ENCODE data around the gene NIPBL. TPM values are rescaled to one million over a fixed set of nuclear protein-coding genes. Genes with fewer than 3 reads are reported as not detected.

Gene NIPBL
- total RNA-seq, 1 experiment from 2014 or later, result 61.3 TPM

- Histone ChIP-seq H3K27me3 (ENCODE audit: insufficient read depth, low read length) (no peaks in the 10 kb centered on the region), H3K56ac (ENCODE audit: insufficient read length, low read depth, low read length) (no peak overlapping the region), H2AFZ (ENCODE audit: low read length) (no peak overlapping the region), H3K4me2 (ENCODE audit: insufficient read depth, insufficient read length, low read length) (no peak overlapping the region), H3K79me1 (ENCODE audit: insufficient read depth, low read depth, low read length, poor library complexity, severe bottlenecking) (peaks cover 3% of the 10 kb centered on the region), H2BK20ac (ENCODE audit: low read depth, low read length, poor library complexity, severe bottlenecking) (no peak overlapping the region), H3K4me1 (ENCODE audit: insufficient read depth, low read length) (no peaks in the 10 kb centered on the region), H2BK120ac (ENCODE audit: low read depth, low read length, poor library complexity, severe bottlenecking) (no peak overlapping the region), H3K23me2 (ENCODE audit: insufficient read length, low read depth, low read length, poor library complexity, severe bottlenecking) (no peaks in the 10 kb centered on the region), H4K20me1 (ENCODE audit: control insufficient read depth, insufficient read depth, insufficient read length) (no peaks in the 10 kb centered on the region), H3K9ac (ENCODE audit: extremely low read depth, insufficient read length, low read length) (no peak overlapping the region), H3K4ac (ENCODE audit: low read depth, low read length) (no peak overlapping the region), H3K14ac (ENCODE audit: insufficient read depth, low read length) (no peak overlapping the region), H4K91ac (ENCODE audit: insufficient read length, low read depth, low read length) (no peak overlapping the region), H2BK12ac (ENCODE audit: insufficient read length, low read depth, low read length) (no peak overlapping the region), H3K79me2 (ENCODE audit: insufficient read depth, low read length) (peaks cover 9% of the 10 kb centered on the region; the same call in 1 of the 2 replicates), H3T11ph (ENCODE audit: low read length) (no peak overlapping the region), H4K8ac (replicated peaks; ENCODE audit: insufficient read length, low read depth, low read length) (no peak overlapping the region), H3K27ac (ENCODE audit: insufficient read length, low read depth, low read length) (no peak overlapping the region), H3K18ac (ENCODE audit: insufficient read length, low read depth, low read length) (no peak overlapping the region), H2BK15ac (ENCODE audit: low read depth, low read length) (no peak overlapping the region), H3K23ac (ENCODE audit: insufficient read length, low read depth, low read length) (no peak overlapping the region), H2AK5ac (ENCODE audit: insufficient read length, low read length) (no peak overlapping the region), H3K9me3 (ENCODE audit: control insufficient read depth, low read depth, low read length) (no peaks in the 10 kb centered on the region), H4K5ac (ENCODE audit: insufficient read length, low read depth, low read length) (no peak overlapping the region), H2BK5ac (ENCODE audit: insufficient read length, low read length) (no peak overlapping the region)
- no peak for DNase-seq
- Mint-ChIP-seq H3K4me3 (no peak overlapping the region), H3K4me1 (peaks cover 15 to 27% of the 10 kb centered on the region in 2 experiments), H3K9me3 (no peaks in the 10 kb centered on the region), H3K27ac (no peak overlapping the region; a peak in 1 of 7 replicates), H3K36me3 (ENCODE audit: insufficient read depth in 1 of 3, low read depth in 3 of 3) (no peaks in the 10 kb centered on the region; a peak in 1 of 7 replicates), H3K27me3 (ENCODE audit: low read depth) (no peaks in the 10 kb centered on the region)
- no CpG with 5 or more reads among the region's 3 CpGs for WGBS (ENCODE audit: extremely low coverage, insufficient read length, low lambda C conversion rate)
- no peak for TF ChIP-seq CTCF (conservative IDR thresholded peaks at IDR 0.05)
Measured at GRCh38 chr5:36939969-36940858, 63.6 kb downstream of the NIPBL start.

Measured in H9 (cell line).